A204.1 (cell line): ENCODE data around the gene SART1.

Experiments used
- FAIRE-seq: peaks from 2 replicates; lab custom pipeline; 2012; peaks lifted over from hg19 to GRCh38; lab: Jason Lieb, UNC

Gene SART1

GRCh38 chr11:65961267-65962140, at the start of gene SART1:
TSS of gene SART1 (plus strand) at chr11:65961734. CDS start at chr11:65961781, 47 bp downstream.
- FAIRE-seq, result peak; percentile 94

GRCh38 chr11:65912845-65913244, 48.7 kb upstream of the SART1 start:
- no peak for FAIRE-seq

- no peak for FAIRE-seq
Measured at GRCh38 chr11:65915101-65915820, 46.3 kb upstream of the SART1 start.

GRCh38 chr11:65915821-65916251, 45.7 kb upstream of the SART1 start:
- FAIRE-seq, result no peak

GRCh38 chr11:65916391-65916790, 45.1 kb upstream of the SART1 start:
- no peak for FAIRE-seq

GRCh38 chr11:65917077-65917433, 44.5 kb upstream of the SART1 start:
- no peak for FAIRE-seq

- no peak for FAIRE-seq
Measured at GRCh38 chr11:65917434-65918210, 43.9 kb upstream of the SART1 start.

GRCh38 chr11:65918211-65919140, 43.1 kb upstream of the SART1 start, which contains the start of gene C11orf68:
TSS of gene C11orf68 (minus strand) at chr11:65919062. CDS start at chr11:65919031, 31 bp downstream.
- no peak for FAIRE-seq

GRCh38 chr11:65919141-65919572, 42.4 kb upstream of the SART1 start, which contains the start of gene DRAP1:
TSS of gene DRAP1 (plus strand) at chr11:65919426. CDS start at chr11:65919502, 76 bp downstream.
- FAIRE-seq, result no peak

GRCh38 chr11:65919573-65920371, 41.8 kb upstream of the SART1 start:
- FAIRE-seq, result no peak

- FAIRE-seq, result no peak
Measured at GRCh38 chr11:65920372-65920802, 41.1 kb upstream of the SART1 start.

GRCh38 chr11:65921033-65921555, 40.4 kb upstream of the SART1 start:
- FAIRE-seq, result no peak

GRCh38 chr11:65921876-65922275, 39.7 kb upstream of the SART1 start:
- no peak for FAIRE-seq

GRCh38 chr11:65922565-65922964, 39.0 kb upstream of the SART1 start:
- FAIRE-seq, result no peak

- FAIRE-seq, result no peak
Measured at GRCh38 chr11:65925397-65925796, 36.1 kb upstream of the SART1 start.

- FAIRE-seq, result no peak
Measured at GRCh38 chr11:65927904-65928397, 33.6 kb upstream of the SART1 start.

- FAIRE-seq, result no peak
Measured at GRCh38 chr11:65928667-65929066, 32.9 kb upstream of the SART1 start.

GRCh38 chr11:65931773-65932557, 29.6 kb upstream of the SART1 start:
- FAIRE-seq, result no peak

GRCh38 chr11:65932558-65932919, 29.0 kb upstream of the SART1 start:
- FAIRE-seq, result no peak
